T1000 (cell line): Measurements from ENCODE around the gene COQ7.

Experiments used
- DNase-seq: peaks from one replicate; lab custom pipeline; 2025; ENCODE audit warnings: mixed read lengths; lab: John Stamatoyannopoulos, UW

Gene COQ7

DNA sequence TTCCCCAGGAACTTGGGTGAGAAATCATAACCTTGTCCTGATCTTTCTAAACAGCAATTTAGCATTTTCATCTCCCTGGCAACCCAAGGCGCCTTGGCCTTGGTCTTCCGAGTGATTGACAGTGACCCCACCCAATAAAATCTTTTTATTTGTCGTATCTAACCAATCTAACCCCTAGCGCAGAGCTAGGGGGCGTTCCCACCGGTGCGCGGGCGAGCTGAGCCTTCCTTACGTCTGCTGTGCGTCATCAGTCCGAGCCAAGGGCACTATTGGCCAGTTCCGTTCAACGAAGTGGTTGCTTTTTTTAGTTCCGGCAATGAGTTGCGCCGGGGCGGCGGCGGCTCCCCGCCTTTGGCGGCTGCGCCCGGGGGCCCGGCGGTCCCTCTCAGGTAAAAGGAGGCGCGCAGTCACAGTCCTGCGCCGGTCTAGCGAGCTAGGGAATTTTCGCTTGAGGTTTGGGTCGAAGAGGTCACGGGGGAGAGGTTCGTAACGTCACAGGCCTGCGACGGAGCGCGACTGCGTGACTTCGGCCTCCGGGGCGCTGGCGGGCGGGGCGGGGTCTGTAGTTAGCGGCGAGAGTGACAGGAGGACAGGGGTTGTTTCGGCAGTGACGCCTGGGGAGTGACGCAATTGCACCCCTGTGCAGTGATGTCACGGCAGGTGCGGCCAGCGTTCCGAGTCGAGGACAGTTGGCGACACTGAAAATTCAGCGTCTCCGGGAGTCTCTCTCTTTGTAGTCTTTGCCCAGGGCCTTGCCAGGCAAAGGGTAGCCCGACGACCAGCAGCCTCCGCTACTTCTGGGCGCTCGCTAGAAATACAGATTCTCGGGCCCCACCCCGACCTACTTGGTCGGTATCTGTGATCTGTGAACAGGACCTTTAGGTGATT lies at the start of gene COQ7:
Gene COQ7 (plus strand): TSS at position 266 of the 888 bp plus-strand sequence. CDS start 51 bp downstream, at position 317.
- peak; percentile 97 for DNase-seq

DNA sequence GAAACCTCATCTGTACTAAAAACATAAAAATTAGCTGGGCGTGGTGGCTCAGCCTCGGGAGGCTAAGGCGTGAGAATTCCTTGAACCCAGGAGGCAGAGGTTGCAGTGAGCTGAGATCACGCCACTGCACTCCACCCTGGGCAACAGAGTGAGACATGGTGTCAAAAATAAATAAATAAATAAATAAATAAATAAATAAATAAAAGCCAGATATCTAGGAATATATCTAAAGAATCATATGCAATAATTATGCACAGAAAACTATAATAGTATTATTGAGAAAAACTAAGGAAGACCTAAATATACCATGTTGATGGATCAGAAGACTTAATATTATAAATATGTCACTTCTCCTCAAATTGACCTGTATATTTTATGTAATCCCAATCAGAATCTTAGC lies 46.7 kb upstream of the COQ7 start:
- no peak for DNase-seq

DNA sequence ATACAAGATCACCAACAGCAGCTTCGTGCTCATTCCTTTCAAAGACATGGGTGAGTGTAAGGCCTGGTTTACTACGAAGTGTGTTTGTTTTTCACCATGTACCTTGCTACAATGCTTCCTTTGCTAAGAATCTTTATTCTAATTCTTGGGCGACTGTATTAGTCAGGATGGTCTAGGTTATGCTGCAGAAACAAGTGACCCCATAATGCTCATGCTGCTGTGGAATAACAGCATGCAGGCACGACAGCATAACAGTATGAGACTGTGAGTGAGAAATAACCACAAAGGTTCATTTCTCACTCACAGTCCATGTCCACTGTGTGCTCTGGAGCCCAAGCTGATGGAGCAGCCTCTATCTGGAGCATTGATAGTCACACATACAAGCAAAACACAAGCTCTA lies 45.7 kb upstream of the COQ7 start:
- DNase-seq = no peak

DNA sequence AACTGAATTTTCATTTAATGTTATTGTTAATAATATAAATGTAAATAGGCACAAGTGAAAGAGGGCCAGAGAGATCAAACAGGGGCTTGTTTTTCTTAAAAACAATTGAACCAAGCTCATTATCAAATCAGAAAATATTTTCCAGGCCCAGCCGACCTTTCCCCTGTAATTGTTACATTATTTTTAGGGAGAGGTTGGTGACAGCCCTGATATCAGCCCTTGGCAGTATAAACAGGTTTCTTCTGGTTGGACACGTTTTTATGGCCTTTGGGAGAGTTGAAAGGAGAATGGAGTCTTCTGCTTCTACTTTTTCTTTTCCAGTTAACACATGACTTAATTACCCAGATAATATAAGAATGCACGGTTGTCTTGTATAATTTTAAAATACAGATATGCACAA lies 40.0 kb upstream of the COQ7 start:
- DNase-seq = no peak

DNA sequence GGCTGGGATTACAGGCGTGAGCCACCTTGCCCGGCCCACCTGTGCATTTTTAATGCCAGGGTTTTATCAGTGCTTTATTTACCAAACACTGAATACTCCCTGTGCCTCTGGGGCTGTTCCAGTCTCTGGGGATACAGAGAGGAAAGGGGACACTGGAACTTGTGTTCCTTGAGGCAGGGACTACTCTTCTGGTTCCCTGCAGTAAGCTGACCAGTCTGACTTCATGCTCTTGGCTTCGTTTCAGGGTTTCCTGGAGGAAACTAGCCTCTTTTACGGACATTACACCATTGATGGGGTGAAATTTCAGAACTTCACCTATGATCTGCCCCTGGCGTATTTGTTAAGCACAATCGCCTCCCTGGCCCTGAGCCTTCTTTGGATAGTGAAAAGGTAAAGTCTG lies 37.4 kb upstream of the COQ7 start:
- DNase-seq = no peak

DNA sequence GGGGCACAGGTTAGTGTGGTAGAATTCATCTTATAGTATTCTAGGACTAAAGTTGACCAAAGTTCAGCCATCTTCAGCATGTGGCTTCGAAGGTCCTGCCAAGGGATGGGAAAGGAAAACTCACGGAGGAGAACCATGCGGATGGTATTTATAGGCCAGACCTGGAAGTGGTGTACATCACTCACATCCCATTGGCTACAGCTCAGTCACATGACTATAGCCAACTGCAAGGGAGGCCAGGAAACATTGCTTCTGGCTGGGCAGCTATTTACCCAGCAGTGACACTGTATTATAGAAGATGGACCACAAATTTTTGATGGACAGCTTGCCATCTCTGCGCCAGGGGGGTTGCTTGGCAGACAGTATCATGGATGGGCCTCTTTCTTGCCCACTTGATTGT lies 35.7 kb upstream of the COQ7 start:
- DNase-seq = no peak

DNA sequence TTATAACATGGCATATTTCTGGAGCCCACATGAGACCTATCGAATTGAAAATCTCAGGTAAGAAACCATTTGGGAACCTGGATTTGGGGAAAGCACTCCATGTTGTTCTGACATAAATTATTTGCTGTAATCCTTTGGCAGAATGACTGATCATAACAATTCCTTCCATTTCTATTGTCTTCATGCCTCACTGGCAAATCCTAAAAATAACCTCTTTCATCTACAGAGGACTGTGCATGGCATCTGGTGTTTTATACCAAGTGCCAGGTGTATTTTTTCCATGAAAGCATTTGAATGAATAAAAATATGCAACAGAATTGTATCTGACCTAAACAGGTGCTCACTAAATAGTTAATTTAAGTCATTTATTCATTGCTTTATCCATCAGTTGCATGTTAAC lies 33.7 kb upstream of the COQ7 start:
- no peak for DNase-seq

DNA sequence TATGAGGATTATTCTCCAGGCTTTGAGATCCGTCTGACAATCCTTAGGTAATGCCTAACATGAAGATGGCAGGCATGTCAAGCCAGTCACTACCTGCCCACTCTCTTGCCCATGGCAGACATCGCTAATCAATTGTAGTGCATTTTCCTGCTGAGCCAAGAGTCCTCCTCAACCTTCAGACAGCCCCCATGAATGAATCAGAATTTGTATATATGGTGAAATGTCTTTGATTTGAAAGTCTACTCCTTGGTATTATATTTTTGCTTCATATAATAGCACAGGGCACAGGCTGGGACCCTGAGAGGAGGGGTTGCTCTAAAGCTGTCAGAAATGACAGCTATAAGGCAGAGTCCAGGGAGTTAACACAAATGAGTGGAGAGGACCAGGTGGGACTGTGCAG lies 27.0 kb upstream of the COQ7 start:
- no peak for DNase-seq

DNA sequence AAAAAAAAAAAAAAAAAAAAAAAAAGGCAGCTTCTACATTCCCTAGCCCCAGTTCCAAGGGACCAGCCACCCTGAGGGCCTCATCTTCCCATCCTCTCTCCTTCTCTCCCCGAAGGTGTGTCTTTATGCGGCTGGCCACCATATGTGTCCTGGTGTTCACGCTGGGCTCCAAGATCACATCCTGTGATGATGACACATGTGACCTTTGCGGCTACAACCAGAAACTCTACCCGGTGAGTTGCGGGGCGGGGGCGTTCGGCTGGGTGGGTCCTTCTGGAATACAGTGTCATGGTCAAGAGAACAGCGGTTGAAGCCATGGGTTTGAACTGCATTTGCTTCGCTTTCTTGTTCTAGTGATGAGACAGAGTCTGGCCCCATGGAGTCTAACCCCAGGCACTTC lies 22.6 kb upstream of the COQ7 start:
- DNase-seq = no peak

DNA sequence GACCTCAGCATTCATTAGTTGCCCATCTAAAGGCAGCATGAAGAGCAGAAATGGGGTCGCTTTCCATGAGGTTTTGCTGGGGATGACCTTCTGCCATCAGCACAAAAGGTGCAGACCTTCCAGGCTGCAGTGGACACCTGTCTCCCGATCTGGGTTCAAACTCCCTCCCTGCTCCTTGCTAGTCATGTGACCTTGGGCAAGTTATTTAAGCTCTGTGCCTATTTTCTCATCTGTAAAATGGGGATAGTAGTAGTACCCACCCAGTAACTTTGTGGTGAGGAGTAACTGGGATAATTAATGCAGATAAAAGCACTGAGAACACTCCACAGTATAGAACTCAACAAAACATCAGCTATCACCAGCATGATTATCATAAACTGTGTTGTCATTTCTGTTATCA lies 21.4 kb upstream of the COQ7 start:
- no peak for DNase-seq

DNA sequence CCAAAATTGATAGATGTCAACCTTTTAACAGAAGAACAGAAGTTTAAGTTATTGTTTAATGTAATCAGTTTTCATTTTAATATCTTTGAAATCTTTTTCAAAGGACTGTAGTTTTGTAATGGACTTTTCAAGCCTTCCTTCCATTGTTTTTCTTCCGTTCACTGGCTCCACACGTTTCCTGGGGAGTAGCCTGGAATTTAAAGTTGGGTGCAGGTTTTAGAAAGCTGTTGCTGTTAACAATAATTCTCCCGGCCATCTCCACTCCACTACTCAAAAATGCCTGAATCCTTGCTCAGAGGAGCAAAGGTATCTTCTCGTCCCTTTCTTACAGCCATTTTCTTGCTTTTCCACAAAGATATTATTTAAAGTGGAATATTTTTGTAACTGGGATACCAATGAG lies 4.7 kb upstream of the COQ7 start:
- no peak for DNase-seq

DNA sequence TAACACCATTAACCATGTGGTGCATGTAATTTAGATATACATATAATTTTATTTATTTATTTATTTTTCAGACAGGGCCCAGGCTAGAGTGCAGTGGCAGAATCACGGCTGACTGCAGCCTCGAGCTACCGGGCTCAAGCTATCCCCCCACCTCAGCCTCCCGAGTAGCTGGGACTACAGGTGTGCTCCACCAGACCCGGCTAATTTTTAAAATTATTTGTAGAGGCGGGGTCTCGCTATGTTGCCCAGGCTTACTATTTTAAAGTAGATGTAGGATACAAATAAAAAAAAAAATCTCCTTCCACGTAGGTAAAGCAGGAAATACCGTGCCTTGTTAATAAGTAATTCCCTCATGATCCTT lies 446 bp upstream of the COQ7 start:
- no peak for DNase-seq

DNA sequence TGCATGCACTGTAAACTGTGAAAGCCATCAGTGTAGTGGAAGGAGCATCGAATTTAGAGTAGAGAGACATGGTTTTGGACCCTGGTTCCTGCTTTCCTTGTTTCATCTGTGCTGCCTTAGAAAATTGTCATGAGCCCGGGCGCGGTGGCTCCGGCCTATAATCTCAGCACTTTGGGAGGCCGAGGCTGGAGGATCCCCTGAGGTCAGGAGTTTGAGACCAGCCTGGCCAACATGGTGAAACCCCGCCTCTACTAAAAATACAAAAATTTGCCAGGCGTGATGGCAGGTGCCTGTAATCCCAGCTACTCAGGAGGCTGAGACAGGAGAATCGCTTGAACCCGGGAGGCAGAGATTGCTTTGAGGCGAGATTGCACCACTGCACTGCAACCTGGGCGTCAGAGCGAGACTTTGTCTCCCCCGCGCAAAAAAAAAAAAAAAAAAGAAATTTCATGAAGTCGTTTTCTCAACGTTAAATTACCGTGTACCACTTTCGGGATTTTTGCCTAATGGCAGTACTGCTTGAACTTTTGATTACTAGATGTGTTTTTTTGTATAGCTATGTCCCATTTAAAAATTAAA lies 912 bp downstream of the COQ7 start:
- no peak for DNase-seq

DNA sequence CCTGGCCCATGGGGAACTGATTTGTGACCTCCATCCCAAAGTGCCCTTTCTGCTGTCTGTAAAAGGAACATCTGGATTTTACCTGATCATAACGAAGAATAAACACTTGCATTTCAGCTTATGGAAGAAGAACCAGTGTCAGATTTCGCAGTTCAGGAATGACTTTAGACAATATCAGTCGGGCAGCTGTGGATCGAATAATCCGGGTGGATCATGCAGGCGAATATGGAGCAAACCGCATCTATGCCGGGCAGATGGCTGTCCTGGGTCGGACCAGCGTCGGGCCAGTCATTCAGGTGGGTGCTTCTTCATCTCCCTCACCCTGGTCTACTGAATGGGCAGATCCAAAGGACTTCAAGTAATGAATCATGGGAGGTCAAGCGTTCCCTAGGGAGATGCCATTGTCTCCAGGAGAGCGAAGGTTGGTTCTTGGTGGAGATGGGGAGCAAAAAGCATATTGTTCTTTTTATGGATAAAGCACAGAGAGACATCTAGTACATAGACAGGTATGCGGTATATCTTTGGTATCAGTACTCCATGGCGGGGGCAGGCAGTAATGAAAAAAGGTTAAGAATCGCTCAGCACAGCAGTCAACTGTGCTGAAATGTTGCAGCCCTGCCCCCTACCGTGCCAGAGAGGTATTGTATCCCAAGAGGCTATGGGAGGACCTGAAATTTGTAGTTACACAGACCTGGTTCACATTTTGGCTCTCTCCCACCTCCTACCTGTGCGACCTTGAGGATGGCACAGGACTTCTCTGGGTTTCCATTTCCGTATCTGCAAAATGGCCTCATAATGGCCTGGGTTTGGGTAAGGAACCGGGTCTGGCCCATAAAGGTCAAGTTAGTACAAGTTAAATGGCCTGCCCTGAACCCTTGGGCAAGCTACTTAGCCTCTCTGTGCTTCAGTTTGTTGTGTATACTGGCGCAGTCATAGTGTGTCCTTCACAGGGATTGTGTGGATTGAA lies 4.7 kb downstream of the COQ7 start:
- DNase-seq = peak; percentile 16

DNA sequence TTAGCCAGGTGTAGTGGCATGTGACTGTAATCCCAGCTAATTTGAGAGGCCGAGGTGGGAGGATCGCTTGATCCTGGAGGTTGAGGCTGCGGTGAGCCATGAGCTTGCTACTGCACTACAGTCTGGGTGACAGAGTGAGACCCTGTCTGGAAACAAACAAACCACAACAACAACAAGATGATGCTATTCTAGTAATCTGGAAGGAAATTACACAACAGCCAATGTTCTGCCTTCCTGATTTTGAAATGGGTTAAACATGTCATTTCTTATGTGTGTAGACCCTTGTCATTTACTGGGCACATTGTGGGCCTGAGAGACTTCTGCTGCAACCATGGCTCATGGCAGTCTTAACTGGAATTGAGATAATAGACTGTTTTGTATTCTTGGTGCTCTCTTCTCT lies 5.9 kb downstream of the COQ7 start:
- DNase-seq = no peak

DNA sequence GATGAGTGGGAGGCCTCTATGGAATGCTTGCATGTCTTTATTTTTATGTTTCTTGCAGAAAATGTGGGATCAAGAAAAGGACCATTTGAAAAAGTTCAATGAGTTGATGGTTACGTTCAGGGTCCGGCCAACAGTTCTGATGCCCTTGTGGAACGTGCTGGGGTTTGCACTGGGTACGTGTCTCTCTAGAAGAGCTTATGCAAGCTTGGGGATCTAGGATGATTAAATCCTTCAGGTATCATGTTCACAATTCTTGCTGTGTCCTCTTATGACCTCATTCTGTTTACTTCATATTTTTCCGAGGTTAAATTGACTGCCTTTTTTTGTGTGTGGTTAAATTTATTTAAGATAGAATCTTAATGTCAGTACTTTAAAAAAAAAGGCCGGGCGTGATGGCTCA lies 6.4 kb downstream of the COQ7 start:
- no peak for DNase-seq

DNA sequence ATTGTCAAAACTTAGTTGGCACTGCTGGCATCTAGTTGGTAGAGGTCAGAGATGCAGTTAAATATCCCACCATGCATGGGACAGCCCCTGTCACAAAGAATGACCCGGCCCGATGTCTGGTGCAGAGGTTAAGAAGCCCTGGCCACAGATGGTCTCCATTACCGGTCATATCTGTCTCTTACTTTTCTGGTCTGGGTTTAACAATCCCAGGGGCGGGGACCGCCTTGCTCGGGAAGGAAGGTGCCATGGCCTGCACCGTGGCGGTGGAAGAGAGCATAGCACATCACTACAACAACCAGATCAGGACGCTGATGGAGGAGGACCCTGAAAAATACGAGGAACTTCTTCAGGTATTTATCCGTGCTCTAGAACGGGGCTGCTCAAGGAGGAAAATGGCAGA lies 8.1 kb downstream of the COQ7 start:
- DNase-seq = no peak

DNA sequence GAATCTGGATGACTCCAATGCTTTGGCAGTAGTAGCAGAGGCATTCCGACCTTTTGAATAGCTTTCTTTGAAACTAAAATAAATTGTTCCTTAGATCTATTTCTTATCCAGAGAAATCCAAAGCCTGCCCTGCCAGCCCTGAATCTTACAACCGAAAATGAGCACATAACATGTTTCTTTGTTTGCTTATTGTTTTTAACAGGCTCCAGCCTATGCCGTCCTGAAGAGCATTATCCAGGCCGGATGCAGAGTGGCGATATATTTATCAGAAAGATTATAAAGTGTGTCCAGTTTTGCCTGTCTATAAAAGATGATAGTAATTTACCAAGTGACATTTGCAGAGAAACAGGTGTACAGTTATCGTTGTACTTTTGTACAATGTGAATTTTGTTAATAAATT lies 10.5 kb downstream of the COQ7 start:
- DNase-seq = no peak

DNA sequence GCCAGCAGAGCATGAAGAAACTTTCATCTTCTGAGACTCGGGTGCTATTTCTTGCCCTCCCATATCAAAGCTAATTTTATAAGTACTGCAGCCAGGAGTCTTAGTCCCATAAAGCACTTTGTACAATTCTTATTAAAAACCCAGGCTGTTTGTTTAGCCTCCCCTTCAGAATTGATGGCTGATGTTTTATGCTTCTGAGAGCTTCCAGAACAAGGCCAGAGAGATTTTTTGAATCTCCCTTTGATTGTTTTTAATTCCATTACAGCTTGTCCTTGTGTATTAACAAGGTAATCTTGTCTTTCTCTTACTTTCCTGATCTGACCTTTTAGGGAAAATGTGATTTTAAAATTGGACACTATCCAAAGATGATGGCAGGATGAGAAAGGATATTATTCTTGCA lies 16.3 kb downstream of the COQ7 start:
- DNase-seq = no peak

DNA sequence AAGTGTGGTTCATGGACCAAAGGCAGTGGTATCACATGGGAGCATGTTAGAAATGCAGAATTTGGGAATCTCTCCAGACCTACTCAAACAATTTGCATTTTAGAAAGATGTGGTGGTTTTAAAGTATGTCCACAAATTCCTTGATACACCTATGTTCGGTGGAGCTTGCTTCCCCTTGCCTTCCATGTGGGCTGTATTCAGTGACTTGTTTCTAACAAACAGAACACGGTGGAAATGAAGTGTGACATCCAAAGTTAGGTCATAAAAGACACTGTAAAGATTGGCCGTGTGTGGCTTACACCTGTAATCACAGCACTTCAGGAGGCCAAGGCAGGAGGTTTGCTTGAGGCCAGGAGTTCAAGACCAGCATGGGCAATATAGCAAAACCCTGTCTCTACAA lies 16.7 kb downstream of the COQ7 start:
- no peak for DNase-seq

DNA sequence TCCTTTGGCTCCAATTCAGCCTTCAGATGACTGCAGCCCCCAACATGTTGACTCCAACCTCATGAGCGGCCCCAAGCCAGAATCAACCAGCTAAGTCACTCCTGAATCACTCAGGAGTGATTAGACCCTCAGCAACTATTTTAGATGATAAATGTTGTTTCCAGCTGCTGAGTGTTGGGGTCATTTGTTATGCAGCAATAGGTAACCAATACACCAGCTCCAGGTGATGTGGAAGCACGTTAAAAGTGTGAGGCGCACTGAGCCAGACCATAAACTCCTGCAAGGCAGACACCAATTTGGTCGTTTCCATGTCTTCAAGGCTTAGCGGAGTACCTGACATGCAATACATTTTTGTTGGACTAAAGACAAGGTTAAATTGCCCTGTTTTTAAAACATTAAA lies 17.5 kb downstream of the COQ7 start:
- no peak for DNase-seq

DNA sequence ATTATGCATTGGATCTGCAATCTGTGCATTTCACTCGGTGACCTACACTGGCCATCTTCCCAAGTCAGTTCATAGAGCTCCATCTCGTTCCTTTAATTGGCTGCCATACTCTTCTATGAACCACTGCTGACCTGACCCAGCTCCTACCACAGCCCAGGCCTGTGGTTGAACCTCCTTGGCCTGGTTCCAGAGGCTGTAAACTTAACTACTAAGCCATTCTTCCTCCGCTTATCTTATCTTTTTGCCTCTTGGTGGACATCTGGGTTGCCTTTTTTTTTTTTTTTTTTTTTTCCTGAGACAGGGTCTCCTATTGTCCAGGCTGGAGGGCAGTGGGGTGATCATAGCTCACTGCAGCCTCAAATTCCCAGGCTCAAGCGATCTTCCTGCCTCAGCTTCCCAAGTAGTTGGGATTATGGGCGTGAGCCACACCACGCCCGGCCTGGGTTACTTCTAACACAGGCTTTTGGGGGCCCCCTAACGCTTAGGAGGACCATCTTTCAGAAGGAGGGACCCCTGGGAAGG lies 18.3 kb downstream of the COQ7 start:
- DNase-seq = no peak
